Measurements from ENCODE around the gene CD63. TPM values are rescaled to one million over a fixed set of nuclear protein-coding genes. Genes with fewer than 3 reads are reported as not detected.

Gene CD63
- total RNA-seq, 6 donors from 2014 or later = 399 to 1,448 (median 972) TPM

- TF ChIP-seq POLR2AphosphoS5 (IDR thresholded peaks at IDR 0.05) (no peak), POLR2A (IDR thresholded peaks at IDR 0.05) (no peak), EP300 (IDR thresholded peaks at IDR 0.05) (no peak), CTCF (IDR thresholded peaks at IDR 0.05) (no peak)
- 69 to 77% methylated on average over 3 of the region's 3 CpGs for WGBS, 2 donors
- H3K4me1 ChIP-seq = peaks cover 23 to 72% (median 35%) of the 10 kb centered on the region in 4 donors
- DNase-seq (no peak), ATAC-seq (ENCODE audit: low FRiP score in 2 of 2) (no peak)
- no peaks in the 10 kb centered on the region for H3K27me3 ChIP-seq
- no peak overlapping the region for H3K27ac ChIP-seq
- H3K4me3 ChIP-seq = no peak overlapping the region
- peaks cover 10 to 46% (median 39%) of the 10 kb centered on the region in 4 donors for H3K36me3 ChIP-seq
- no peaks in the 10 kb centered on the region for H3K9me3 ChIP-seq
Measured at GRCh38 chr12:55725556-55725955, 3.3 kb downstream of the CD63 start.

GRCh38 chr12:55724940-55725309 lies 3.9 kb downstream of the CD63 start:
- Histone ChIP-seq H3K27ac (peak overlapping the region in 1 of 4 donors; percentile 13), H3K4me1 (peaks cover 21 to 72% (median 31%) of the 10 kb centered on the region in 4 donors), H3K36me3 (peaks cover 10 to 46% (median 39%) of the 10 kb centered on the region in 4 donors), H3K4me3 (no peak overlapping the region), H3K9me3 (no peaks in the 10 kb centered on the region), H3K27me3 (no peaks in the 10 kb centered on the region)
- 70 to 75% methylated on average over 3 of the region's 3 CpGs for WGBS, 2 donors
- DNase-seq = no peak
- TF ChIP-seq POLR2A (IDR thresholded peaks at IDR 0.05) = no peak
- TF ChIP-seq POLR2AphosphoS5 (IDR thresholded peaks at IDR 0.05) = no peak
- no peak for TF ChIP-seq CTCF (IDR thresholded peaks at IDR 0.05)
- TF ChIP-seq EP300 (IDR thresholded peaks at IDR 0.05) = no peak
- ATAC-seq (ENCODE audit: low FRiP score in 2 of 2) = no peak

GRCh38 chr12:55724226-55724939 lies 4.4 kb downstream of the CD63 start:
- Histone ChIP-seq H3K4me1 (peaks cover 20 to 72% (median 31%) of the 10 kb centered on the region in 4 donors), H3K4me3 (no peak overlapping the region), H3K27me3 (no peaks in the 10 kb centered on the region), H3K9me3 (no peaks in the 10 kb centered on the region), H3K36me3 (peaks cover 10 to 48% (median 40%) of the 10 kb centered on the region in 4 donors), H3K27ac (peak overlapping the region in 2 of 4 donors; percentile 8 to 13)
- TF ChIP-seq POLR2AphosphoS5 (IDR thresholded peaks at IDR 0.05) (no peak), POLR2A (IDR thresholded peaks at IDR 0.05) (no peak), CTCF (IDR thresholded peaks at IDR 0.05) (peak; percentile 19 to 67 (median 44))
- ATAC-seq (ENCODE audit: low FRiP score in 2 of 2) (no peak), DNase-seq (peak in 1 of 2 donors; percentile 81)
- 21 to 59% methylated on average over 5 to 10 of the region's 11 CpGs for WGBS, 2 donors

- H3K9me3 ChIP-seq = no peaks in the 10 kb centered on the region
- H3K36me3 ChIP-seq = peaks cover 10 to 51% (median 42%) of the 10 kb centered on the region in 4 donors
- DNase-seq (no peak), ATAC-seq (ENCODE audit: low FRiP score in 2 of 2) (no peak)
- peak overlapping the region in 2 of 4 donors; percentile 8 to 13 for H3K27ac ChIP-seq
- H3K27me3 ChIP-seq = no peaks in the 10 kb centered on the region
- TF ChIP-seq POLR2AphosphoS5 (IDR thresholded peaks at IDR 0.05) (no peak), EP300 (IDR thresholded peaks at IDR 0.05) (no peak), POLR2A (IDR thresholded peaks at IDR 0.05) (no peak), CTCF (IDR thresholded peaks at IDR 0.05) (no peak)
- peaks cover 23 to 74% (median 31%) of the 10 kb centered on the region in 4 donors for H3K4me1 ChIP-seq
- H3K4me3 ChIP-seq = no peak overlapping the region
- WGBS, 2 donors = 62 to 67% methylated on average over 10 of the region's 10 CpGs
Measured at GRCh38 chr12:55723516-55724225, 5.1 kb downstream of the CD63 start.
